DND-41 (cell line): Measurements from ENCODE around the gene VANGL2.

Experiments used
- ATAC-seq: fragments of 200-7000 bp; cut with Tn5 transposase; 3 replicates; pipeline ENCODE4 v1.9.1; 2021; ENCODE audit warnings: low read depth; ENCODE audit not compliant: insufficient read depth
- DNase-seq: peaks from one replicate; pipeline ENCODE4 v3.0.0-alpha.2; 2020
- H2AFZ ChIP-seq: 2 replicates; pipeline ENCODE4 v1.6.0; 2012; ENCODE audit warnings: low read depth, low read length
- H3K27ac ChIP-seq: 2 replicates; pipeline ENCODE4 v1.5.1; 2012; ENCODE audit warnings: low read length, inconsistent platforms
- H3K27me3 ChIP-seq: fragments of 200-600 bp; sonication (generic); 2 replicates; pipeline ENCODE4 v1.6.0; 2012; ENCODE audit warnings: low read length, mild to moderate bottlenecking, inconsistent platforms; ENCODE audit not compliant: insufficient read depth, poor library complexity
- H3K36me3 ChIP-seq: 2 replicates; pipeline ENCODE4 v1.5.1; 2012; ENCODE audit warnings: low read length, inconsistent platforms; ENCODE audit not compliant: insufficient read depth
- H3K4me1 ChIP-seq: 2 replicates; pipeline ENCODE4 v1.5.1; 2012; ENCODE audit warnings: mild to moderate bottlenecking, low read length; ENCODE audit not compliant: insufficient read depth
- H3K4me2 ChIP-seq: 2 replicates; pipeline ENCODE4 v1.6.0; 2012; ENCODE audit warnings: mild to moderate bottlenecking, moderate library complexity, low read length, inconsistent platforms; ENCODE audit not compliant: insufficient read depth
- H3K4me3 ChIP-seq, 2 experiments: fragments of 200-600 bp in 1 of 2; shearing (Covaris generic) in 1 of 2; 2 replicates each; pipeline ENCODE4 v1.5.1; 2012 to 2016; ENCODE audit warnings: inconsistent platforms in 2 of 2, low read length in 2 of 2, mild to moderate bottlenecking in 2 of 2, low read depth in 1 of 2, moderate library complexity in 1 of 2
- H3K79me2 ChIP-seq: 2 replicates; pipeline ENCODE4 v1.6.0; 2012; ENCODE audit warnings: low read length, inconsistent platforms; ENCODE audit not compliant: insufficient read depth
- H3K9ac ChIP-seq: 2 replicates; pipeline ENCODE4 v1.6.0; 2012; ENCODE audit warnings: low read depth, mild to moderate bottlenecking, inconsistent platforms, low read length, moderate library complexity
- H3K9me3 ChIP-seq: 2 replicates; pipeline ENCODE4 v1.5.1; 2012; ENCODE audit warnings: low read length, moderate library complexity, mild to moderate bottlenecking, inconsistent platforms; ENCODE audit not compliant: insufficient read depth, severe bottlenecking
- H4K20me1 ChIP-seq: 2 replicates; pipeline ENCODE4 v1.6.0; 2012; ENCODE audit warnings: low read length; ENCODE audit not compliant: insufficient read depth
- EZH2 ChIP-seq: IDR thresholded peaks from 3 replicates; pipeline ENCODE4 v1.6.1; 2012; ENCODE audit warnings: borderline replicate concordance, low read depth, mild to moderate bottlenecking, moderate library complexity, low read length, inconsistent platforms; ENCODE audit not compliant: severe bottlenecking
- TF ChIP-seq, protein P1 (sequence below): IDR thresholded peaks from 2 replicates; pipeline ENCODE4 v1.5.1; 2012; ENCODE audit warnings: borderline replicate concordance, low read length, moderate library complexity, mild to moderate bottlenecking; ENCODE audit not compliant: poor library complexity, severe bottlenecking; ENCODE audit errors: extremely low read depth

VANGL2 gene

DNA sequence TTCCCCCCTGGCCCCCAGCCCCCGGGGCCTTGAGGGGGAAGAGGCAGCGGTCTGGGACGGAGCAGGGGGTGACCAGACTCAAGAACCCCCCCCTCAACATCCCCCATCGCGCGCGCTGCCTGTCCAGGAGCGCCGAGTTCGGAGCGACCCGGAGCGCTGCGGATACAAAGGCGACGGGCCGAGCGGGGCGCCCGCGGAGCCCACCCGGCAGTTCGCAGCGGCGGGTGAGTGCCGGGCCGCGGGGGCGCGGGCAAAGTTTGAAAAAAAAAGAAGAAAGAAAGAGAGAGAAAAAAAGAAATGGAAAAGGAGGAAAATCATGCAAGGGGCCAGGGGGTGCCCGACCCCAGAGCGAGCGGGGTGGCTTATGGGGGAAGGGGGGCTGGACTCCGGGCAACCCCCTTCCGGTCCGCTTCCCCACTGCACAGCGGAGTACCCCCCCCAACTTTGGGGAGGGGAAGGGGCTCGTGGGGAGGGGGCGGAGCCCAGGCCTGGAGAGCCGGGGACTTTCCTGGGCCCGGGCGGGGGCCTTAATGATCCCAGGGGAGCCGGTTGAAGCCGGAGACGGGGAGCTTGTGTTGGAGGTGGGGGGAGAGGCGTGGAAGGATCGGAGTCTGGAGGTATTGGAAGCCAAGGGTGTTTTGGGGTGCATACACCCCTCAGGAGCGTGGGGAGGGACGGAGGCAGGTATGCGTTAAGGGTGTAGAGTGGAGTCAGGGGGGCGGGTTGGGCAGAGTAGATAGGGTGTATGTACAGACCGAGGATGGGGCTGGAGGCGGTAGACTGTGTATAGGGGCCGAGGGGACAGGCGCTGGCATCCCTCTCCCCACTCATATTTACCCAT is 502 bp downstream of the VANGL2 start:
- peaks cover 24% of the 10 kb centered on the region for H3K4me1 ChIP-seq
- peak overlapping the region; percentile 83 for H3K9ac ChIP-seq
- ATAC-seq = peak; percentile 62
- H3K9me3 ChIP-seq = no peaks in the 10 kb centered on the region
- H2AFZ ChIP-seq = peak overlapping the region; percentile 84
- H3K36me3 ChIP-seq = no peaks in the 10 kb centered on the region
- peak; percentile 56 for DNase-seq
- peak overlapping the region; percentile 97 for H3K4me2 ChIP-seq
- peaks cover 3% of the 10 kb centered on the region; the same call in 1 of the 2 replicates for H3K79me2 ChIP-seq
- no peaks in the 10 kb centered on the region for H3K27me3 ChIP-seq
- H4K20me1 ChIP-seq = no peaks in the 10 kb centered on the region
- TF ChIP-seq EZH2 = no peak
- TF ChIP-seq, protein P1, sequence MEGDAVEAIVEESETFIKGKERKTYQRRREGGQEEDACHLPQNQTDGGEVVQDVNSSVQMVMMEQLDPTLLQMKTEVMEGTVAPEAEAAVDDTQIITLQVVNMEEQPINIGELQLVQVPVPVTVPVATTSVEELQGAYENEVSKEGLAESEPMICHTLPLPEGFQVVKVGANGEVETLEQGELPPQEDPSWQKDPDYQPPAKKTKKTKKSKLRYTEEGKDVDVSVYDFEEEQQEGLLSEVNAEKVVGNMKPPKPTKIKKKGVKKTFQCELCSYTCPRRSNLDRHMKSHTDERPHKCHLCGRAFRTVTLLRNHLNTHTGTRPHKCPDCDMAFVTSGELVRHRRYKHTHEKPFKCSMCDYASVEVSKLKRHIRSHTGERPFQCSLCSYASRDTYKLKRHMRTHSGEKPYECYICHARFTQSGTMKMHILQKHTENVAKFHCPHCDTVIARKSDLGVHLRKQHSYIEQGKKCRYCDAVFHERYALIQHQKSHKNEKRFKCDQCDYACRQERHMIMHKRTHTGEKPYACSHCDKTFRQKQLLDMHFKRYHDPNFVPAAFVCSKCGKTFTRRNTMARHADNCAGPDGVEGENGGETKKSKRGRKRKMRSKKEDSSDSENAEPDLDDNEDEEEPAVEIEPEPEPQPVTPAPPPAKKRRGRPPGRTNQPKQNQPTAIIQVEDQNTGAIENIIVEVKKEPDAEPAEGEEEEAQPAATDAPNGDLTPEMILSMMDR = no peak
- peak overlapping the region; percentile 58 for H3K27ac ChIP-seq
- peak overlapping the region; percentile 81 to 83 for H3K4me3 ChIP-seq

DNA sequence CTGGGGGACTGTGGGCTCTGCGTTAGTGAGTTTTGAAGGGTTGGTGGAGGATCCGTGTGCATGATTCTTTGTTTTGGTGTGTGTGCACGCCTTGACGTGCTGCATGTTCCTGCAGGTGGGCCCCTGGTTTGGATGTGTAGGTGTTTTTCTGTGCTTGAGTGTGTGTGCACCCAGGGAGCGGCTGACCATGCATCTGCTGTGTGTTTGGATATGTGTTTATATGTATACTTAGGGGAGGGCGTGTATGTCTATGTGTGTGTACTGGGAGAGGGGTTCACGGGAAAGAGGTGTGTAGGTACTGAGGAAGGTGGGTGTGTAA is 1.1 kb downstream of the VANGL2 start:
- Histone ChIP-seq H4K20me1 (no peaks in the 10 kb centered on the region), H3K27ac (no peak overlapping the region; the same call in 1 of the 2 replicates), H3K36me3 (no peaks in the 10 kb centered on the region), H3K4me1 (peaks cover 24% of the 10 kb centered on the region), H3K79me2 (peaks cover 3% of the 10 kb centered on the region; the same call in 1 of the 2 replicates), H2AFZ (peak overlapping the region; percentile 84), H3K4me3 (peak overlapping the region; percentile 81 to 83; a peak in 3 of 4 replicates), H3K4me2 (peak overlapping the region; percentile 97), H3K27me3 (no peaks in the 10 kb centered on the region), H3K9me3 (no peaks in the 10 kb centered on the region), H3K9ac (peak overlapping the region; percentile 83; the same call in 1 of the 2 replicates)
- no peak for TF ChIP-seq EZH2
- TF ChIP-seq, protein P1 = no peak
- DNase-seq (no peak), ATAC-seq (no peak)

DNA sequence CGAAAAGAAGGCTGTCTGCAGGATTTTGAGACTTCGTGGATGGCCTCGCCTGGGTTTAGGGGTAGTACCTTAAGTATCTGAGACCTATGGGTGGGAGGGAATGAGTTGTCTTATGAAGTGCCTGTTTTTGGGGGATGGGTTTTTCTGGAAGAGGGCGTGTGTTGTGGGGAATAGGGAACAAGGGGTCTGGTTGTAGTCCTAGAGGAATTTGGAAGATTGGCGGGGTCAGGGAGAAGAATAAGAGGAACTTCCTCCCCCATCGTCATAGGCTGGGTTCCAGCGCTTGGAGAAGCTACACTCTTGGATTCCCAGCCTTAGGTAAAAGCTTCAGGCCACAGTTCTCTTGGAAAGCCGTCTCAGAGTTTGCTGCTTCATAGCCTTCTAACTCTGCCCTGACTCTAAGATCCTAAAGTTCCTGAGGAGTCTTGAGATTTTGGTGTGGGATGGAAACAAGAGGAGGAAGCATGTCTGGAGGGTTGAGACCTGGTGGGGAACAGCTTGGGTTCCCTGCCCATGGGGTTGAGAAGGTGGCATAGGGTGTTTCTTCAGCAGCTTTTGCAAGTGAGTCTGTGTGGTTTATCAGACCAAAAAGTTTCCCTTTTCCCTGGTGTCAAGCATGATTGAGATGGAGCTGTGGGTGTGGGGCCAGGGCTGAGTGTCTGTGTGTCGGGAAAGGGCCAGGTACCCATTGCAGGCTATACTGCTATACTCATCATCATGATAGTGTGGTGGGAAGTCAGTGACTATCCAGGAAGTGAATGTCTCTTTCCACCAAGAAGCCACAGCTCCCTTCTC is 1.8 kb downstream of the VANGL2 start:
- no peak for ATAC-seq
- H2AFZ ChIP-seq = no peak overlapping the region
- peaks cover 24% of the 10 kb centered on the region for H3K4me1 ChIP-seq
- no peaks in the 10 kb centered on the region for H4K20me1 ChIP-seq
- peak overlapping the region in 1 of 2 experiments; percentile 83; a peak in 1 of 4 replicates for H3K4me3 ChIP-seq
- DNase-seq = no peak
- no peak overlapping the region for H3K27ac ChIP-seq
- no peaks in the 10 kb centered on the region for H3K36me3 ChIP-seq
- no peak for TF ChIP-seq EZH2
- TF ChIP-seq, protein P1 = no peak
- H3K27me3 ChIP-seq = no peaks in the 10 kb centered on the region
- H3K4me2 ChIP-seq = peak overlapping the region; percentile 97
- no peak overlapping the region; the same call in 1 of the 2 replicates for H3K9ac ChIP-seq
- H3K9me3 ChIP-seq = no peaks in the 10 kb centered on the region
- peaks cover 3% of the 10 kb centered on the region; the same call in 1 of the 2 replicates for H3K79me2 ChIP-seq
